PC-9 (cell line): ENCODE data around the gene RABGGTB. TPM values are rescaled to one million over a fixed set of nuclear protein-coding genes. Genes with fewer than 3 reads are reported as not detected.
"Not testable (repeated sequence)": the region's sequence is repeated elsewhere in the genome, so short reads cannot be mapped to it uniquely, and the experiment has no call there.

Source experiments
- BruUV-seq: library from RNA; stranded (reverse); fragments of 400-500 nt; replicated peaks from 2 replicates; lab custom pipeline; 2021; lab: Mats Ljungman, UMichigan
- CTCF ChIA-PET: fragments of 300-600 bp; sonication (Branson Sonifier 250); formaldehyde crosslinking; loops from one replicate; lab custom pipeline; 2022; ENCODE audit warnings: antibody characterized with exemption; lab: Charles Lee
- POLR2A ChIA-PET: fragments of 300-600 bp; sonication (Branson Sonifier 250); formaldehyde crosslinking; loops from one replicate; lab custom pipeline; 2022; ENCODE audit warnings: antibody characterized with exemption; ENCODE audit not compliant: unreplicated experiment; lab: Charles Lee
- DNase-seq, 2 experiments: peaks; one replicate each; pipeline versions ENCODE4 v3.0.0 to v3.0.0-alpha.2; 2015 to 2022; ENCODE audit warnings: mixed read lengths in 1 of 2
- H2AFZ ChIP-seq: fragments of 200-600 bp; sonication (generic); 2 replicates; pipeline ENCODE4 v1.8.1; 2017; ENCODE audit warnings: antibody characterized with exemption
- H3F3A ChIP-seq: fragments of 200-600 bp; sonication (generic); 2 replicates; pipeline ENCODE4 v1.8.1; 2017; ENCODE audit warnings: antibody characterized with exemption, mild to moderate bottlenecking, low read depth; ENCODE audit not compliant: insufficient read depth
- H3K27ac ChIP-seq: fragments of 200-600 bp; sonication (generic); 2 replicates; pipeline ENCODE4 v1.6.1; 2016; ENCODE audit warnings: mixed run types
- H3K27me3 ChIP-seq: fragments of 200-600 bp; sonication (generic); 2 replicates; pipeline ENCODE4 v1.6.1; 2016; ENCODE audit warnings: low read depth, mixed run types; ENCODE audit not compliant: insufficient read depth
- H3K36me3 ChIP-seq: fragments of 200-600 bp; sonication (generic); 2 replicates; pipeline ENCODE4 v1.6.1; 2016; ENCODE audit warnings: low read depth, mixed run types
- H3K4me1 ChIP-seq: fragments of 200-600 bp; sonication (generic); replicated peaks from 2 replicates; pipeline ENCODE4 v1.6.1; 2016; ENCODE audit warnings: mixed run types; ENCODE audit not compliant: insufficient read depth
- H3K4me2 ChIP-seq: fragments of 200-600 bp; sonication (generic); 2 replicates; pipeline ENCODE4 v1.6.1; 2017; ENCODE audit warnings: mixed run types
- H3K4me3 ChIP-seq: fragments of 200-600 bp; sonication (generic); 2 replicates; pipeline ENCODE4 v1.6.1; 2016; ENCODE audit warnings: mixed run types
- H3K79me2 ChIP-seq: fragments of 200-600 bp; sonication (generic); 2 replicates; pipeline ENCODE4 v1.6.1; 2017; ENCODE audit warnings: low read depth, mixed run types
- H3K9me2 ChIP-seq: fragments of 200-600 bp; sonication (generic); 2 replicates; pipeline ENCODE4 v1.8.1; 2017; ENCODE audit warnings: mild to moderate bottlenecking; ENCODE audit not compliant: insufficient read depth
- H3K9me3 ChIP-seq: fragments of 200-600 bp; sonication (generic); 2 replicates; pipeline ENCODE4 v1.8.1; 2016; ENCODE audit warnings: low read depth; ENCODE audit not compliant: insufficient read depth
- H4K20me1 ChIP-seq: fragments of 200-600 bp; sonication (generic); 2 replicates; pipeline ENCODE4 v1.8.1; 2017; ENCODE audit not compliant: insufficient read depth
- CTCF ChIP-seq: fragments of 200-600 bp; sonication (generic); conservative IDR thresholded peaks from 2 replicates; pipeline ENCODE4 v1.6.1; 2017; ENCODE audit warnings: mixed run types, antibody characterized with exemption, mild to moderate bottlenecking, moderate library complexity
- EZH2 ChIP-seq: fragments of 200-600 bp; sonication (generic); IDR thresholded peaks from 2 replicates; pipeline ENCODE4 v1.8.0; 2017; ENCODE audit warnings: antibody characterized with exemption, low read depth
- intact Hi-C: fragments of 100-400 bp; cut with micrococcal nuclease; formaldehyde crosslinking; loops from one replicate; pipeline ENCODE4 v1.10.0; 2022; ENCODE audit not compliant: unreplicated experiment
- total RNA-seq: library from RNA; stranded (reverse); gene quantifications from 2 replicates; pipeline ENCODE4 v1.2.3, GENCODE V29; 2021

The RABGGTB gene
- total RNA-seq, 1 experiment from 2014 or later: 87.5 TPM

DNA sequence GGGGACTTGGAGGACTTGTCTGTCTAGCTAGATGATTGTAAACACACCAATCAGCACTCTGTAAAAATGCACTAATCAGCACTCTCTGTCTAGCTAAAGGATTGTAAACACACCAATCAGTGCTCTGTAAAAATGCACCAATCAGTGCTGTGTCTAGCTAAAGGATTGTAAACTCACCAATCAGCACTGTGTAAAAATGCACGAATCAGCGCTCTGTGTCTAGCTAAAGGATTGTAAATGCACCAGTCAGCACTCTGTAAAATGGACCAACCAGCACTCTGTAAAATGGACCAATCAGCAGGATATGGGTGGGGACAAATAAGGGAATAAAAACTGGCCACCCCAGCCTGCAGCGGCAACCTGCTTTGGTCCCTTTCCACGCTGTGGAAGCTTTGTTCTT is 27.5 kb upstream of the RABGGTB start:
- H3K36me3 ChIP-seq: peaks cover 31% of the 10 kb centered on the region
- CTCF ChIA-PET, H3K27ac ChIP-seq, intact Hi-C loops, H3K9me3 ChIP-seq, H3F3A ChIP-seq, H3K4me2 ChIP-seq, H3K4me3 ChIP-seq, H3K27me3 ChIP-seq, H3K79me2 ChIP-seq, H4K20me1 ChIP-seq, POLR2A ChIA-PET, H3K4me1 ChIP-seq, H3K9me2 ChIP-seq, DNase-seq, H2AFZ ChIP-seq, BruUV-seq: not testable (repeated sequence)

GRCh38 chr1:75764057-75764655 is 21.9 kb upstream of the RABGGTB start:
- DNase-seq: peak in 1 of 2 experiments; percentile 30
- no TSS peak for BruUV-seq
- H2AFZ ChIP-seq: no peak overlapping the region
- no peaks in the 10 kb centered on the region for H4K20me1 ChIP-seq
- no peaks in the 10 kb centered on the region for H3K27me3 ChIP-seq
- H3K4me2 ChIP-seq: no peak overlapping the region
- no peaks in the 10 kb centered on the region for H3K9me2 ChIP-seq
- no peaks in the 10 kb centered on the region for H3K9me3 ChIP-seq
- H3K79me2 ChIP-seq: no peaks in the 10 kb centered on the region
- H3K4me3 ChIP-seq: no peak overlapping the region
- H3K27ac ChIP-seq: peak overlapping the region; percentile 21; the same call in 1 of the 2 replicates
- H3K4me1 ChIP-seq: peaks cover 19% of the 10 kb centered on the region
- no peak for TF ChIP-seq EZH2
- no peak for TF ChIP-seq CTCF
- peaks cover 11% of the 10 kb centered on the region; the same call in 1 of the 2 replicates for H3K36me3 ChIP-seq
- intact Hi-C loops: no loop called here
- peaks cover 13% of the 10 kb centered on the region; the same call in 1 of the 2 replicates for H3F3A ChIP-seq
- POLR2A ChIA-PET: interaction anchor here (0.7 kb wide), 1 partner anchor 25 kb away, joined by 5 read pairs; no protein-coding TSS in a partner anchor
- CTCF ChIA-PET: no interaction called here

DNA sequence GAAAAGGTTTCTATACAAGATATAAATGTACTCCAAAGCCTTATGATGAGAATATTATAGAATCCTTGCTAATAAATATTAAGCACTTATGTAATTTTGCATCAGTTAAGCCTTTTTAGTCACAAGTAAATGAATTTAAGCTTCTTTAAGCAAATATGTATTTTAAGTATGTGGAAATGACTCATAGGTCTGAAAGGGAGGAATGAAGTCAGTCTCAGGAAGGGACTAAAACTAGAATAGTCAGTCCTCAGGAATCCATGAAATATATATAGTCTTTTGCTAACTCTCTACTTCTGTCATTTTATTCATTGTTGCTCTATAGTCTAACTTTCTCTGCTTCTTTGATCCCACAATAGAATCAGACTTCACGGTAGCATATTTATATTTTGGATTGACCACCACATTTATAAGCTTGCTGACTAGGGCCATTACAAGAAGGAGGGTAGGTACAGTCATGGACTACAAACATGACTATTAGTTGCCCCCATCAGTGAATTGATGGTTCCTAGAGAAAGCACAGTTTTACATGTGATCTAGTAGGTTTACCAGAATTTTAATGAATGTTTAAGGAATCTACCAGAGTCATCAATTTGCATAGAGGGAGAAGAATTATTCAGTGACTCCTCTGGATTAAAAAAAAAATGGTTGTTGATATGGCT is 20.2 kb upstream of the RABGGTB start:
- BruUV-seq: no TSS peak
- ChIA-PET CTCF (interaction anchor here (0.6 kb wide), 1 partner anchor 25 kb away, joined by 6 read pairs; no protein-coding TSS in a partner anchor), POLR2A (interaction anchor here (0.6 to 0.9 kb wide), 3 partner anchors 10 to 25 kb away, joined by 3 to 8 read pairs (median 4); partner anchors contain the start of gene RABGGTB)
- no peaks in the 10 kb centered on the region for H3K9me2 ChIP-seq
- H3K27me3 ChIP-seq: no peaks in the 10 kb centered on the region
- no peak overlapping the region for H2AFZ ChIP-seq
- peak overlapping the region; percentile 58 for H3K4me2 ChIP-seq
- H3F3A ChIP-seq: peaks cover 13% of the 10 kb centered on the region; the same call in 1 of the 2 replicates
- no peaks in the 10 kb centered on the region for H4K20me1 ChIP-seq
- peaks cover 19% of the 10 kb centered on the region for H3K4me1 ChIP-seq
- no peaks in the 10 kb centered on the region for H3K9me3 ChIP-seq
- peaks cover 11% of the 10 kb centered on the region; the same call in 1 of the 2 replicates for H3K36me3 ChIP-seq
- H3K4me3 ChIP-seq: no peak overlapping the region
- DNase-seq: peak in 1 of 2 experiments; percentile 84
- no peaks in the 10 kb centered on the region for H3K79me2 ChIP-seq
- no peak for TF ChIP-seq CTCF
- no peak for TF ChIP-seq EZH2
- intact Hi-C loops: no loop called here
- H3K27ac ChIP-seq: peak overlapping the region; percentile 74
